ENCODE data around the gene RPL18A. TPM values are rescaled to one million over a fixed set of nuclear protein-coding genes. Genes with fewer than 3 reads are reported as not detected.

The RPL18A gene
- total and polyA plus RNA-seq, 4 donors = 422 to 1,388 (median 949) TPM

DNA sequence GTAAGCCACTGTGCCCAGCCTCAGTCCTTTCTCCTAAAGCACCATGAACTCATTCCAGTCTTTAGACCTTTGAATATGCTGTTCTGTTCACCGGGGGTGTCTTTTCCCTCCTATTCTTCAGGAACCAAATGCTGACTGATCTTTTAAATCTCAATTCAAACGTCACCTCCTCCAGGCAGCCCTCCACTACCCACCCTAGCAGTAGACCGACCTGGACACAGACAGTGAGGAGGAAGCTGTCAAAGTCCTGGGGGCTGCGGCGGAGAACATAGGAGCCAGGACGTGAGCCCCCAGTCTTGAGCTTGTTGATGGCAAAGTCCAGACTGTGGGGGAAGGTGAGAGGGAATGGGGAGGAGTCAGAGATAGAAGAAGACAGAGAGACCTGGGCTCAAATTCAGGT lies 19.7 kb upstream of the RPL18A start:
- H3K36me3 ChIP-seq (ENCODE audit: control insufficient read depth, insufficient read depth, low read length) = peaks cover 6% of the 10 kb centered on the region
- H3K27ac ChIP-seq (ENCODE audit: low read depth, low read length) = no peak overlapping the region

DNA sequence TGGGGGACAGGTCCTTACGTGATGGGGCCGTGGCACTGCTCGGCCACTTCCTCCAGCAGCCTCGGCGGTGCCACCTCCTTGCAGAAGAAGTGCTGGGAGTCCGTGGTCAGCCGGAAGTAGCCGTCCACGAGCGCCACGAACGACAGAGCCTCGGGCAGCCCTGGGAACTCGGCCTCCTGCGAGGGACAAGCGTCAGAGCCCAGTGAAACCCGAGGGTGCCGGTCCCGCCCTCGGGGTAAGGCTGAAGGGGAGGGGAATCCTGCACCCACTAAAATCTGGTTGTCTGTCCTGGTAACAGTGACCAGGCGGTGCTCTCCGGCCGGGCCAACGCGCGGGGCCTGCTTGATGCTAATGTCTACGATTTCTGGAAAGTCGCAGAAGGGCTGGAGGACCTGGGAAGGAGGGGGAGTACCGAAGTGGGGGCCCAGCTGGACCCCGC lies 18.3 kb upstream of the RPL18A start:
- Histone ChIP-seq H3K4me1 (ENCODE audit: control insufficient read depth, insufficient read depth, low read length) (peaks cover 23% of the 10 kb centered on the region), H3K27ac (ENCODE audit: low read depth, low read length) (no peak overlapping the region), H3K36me3 (ENCODE audit: control insufficient read depth, insufficient read depth, low read length) (peaks cover 6% of the 10 kb centered on the region), H3K4me3 (ENCODE audit: low read depth, low read length) (peak overlapping the region; percentile 31), H3K27me3 (ENCODE audit: control insufficient read depth, insufficient read depth, low read length) (peaks cover 9% of the 10 kb centered on the region), H3K9me3 (ENCODE audit: control insufficient read depth, insufficient read depth, low read length) (no peaks in the 10 kb centered on the region)
- 9% methylated on average over 27 of the region's 30 CpGs for WGBS (ENCODE audit: insufficient coverage)
- peak in 1 of 6 donors; percentile 9 for DNase-seq (ENCODE audit: low read depth in 4 of 6, low spot score in 6 of 6)

More for the DNA sequence above, 19.7 kb upstream of the RPL18A start:
- no peaks in the 10 kb centered on the region for H3K9me3 ChIP-seq (ENCODE audit: control insufficient read depth, insufficient read depth, low read length)
- DNase-seq (ENCODE audit: low read depth in 4 of 6, low spot score in 6 of 6) = no peak
- H3K27me3 ChIP-seq (ENCODE audit: control insufficient read depth, insufficient read depth, low read length) = peaks cover 9% of the 10 kb centered on the region
- WGBS (ENCODE audit: insufficient coverage) = 67% methylated on average over 2 of the region's 6 CpGs
- no peak overlapping the region for H3K4me3 ChIP-seq (ENCODE audit: low read depth, low read length)
- peaks cover 23% of the 10 kb centered on the region for H3K4me1 ChIP-seq (ENCODE audit: control insufficient read depth, insufficient read depth, low read length)

DNA sequence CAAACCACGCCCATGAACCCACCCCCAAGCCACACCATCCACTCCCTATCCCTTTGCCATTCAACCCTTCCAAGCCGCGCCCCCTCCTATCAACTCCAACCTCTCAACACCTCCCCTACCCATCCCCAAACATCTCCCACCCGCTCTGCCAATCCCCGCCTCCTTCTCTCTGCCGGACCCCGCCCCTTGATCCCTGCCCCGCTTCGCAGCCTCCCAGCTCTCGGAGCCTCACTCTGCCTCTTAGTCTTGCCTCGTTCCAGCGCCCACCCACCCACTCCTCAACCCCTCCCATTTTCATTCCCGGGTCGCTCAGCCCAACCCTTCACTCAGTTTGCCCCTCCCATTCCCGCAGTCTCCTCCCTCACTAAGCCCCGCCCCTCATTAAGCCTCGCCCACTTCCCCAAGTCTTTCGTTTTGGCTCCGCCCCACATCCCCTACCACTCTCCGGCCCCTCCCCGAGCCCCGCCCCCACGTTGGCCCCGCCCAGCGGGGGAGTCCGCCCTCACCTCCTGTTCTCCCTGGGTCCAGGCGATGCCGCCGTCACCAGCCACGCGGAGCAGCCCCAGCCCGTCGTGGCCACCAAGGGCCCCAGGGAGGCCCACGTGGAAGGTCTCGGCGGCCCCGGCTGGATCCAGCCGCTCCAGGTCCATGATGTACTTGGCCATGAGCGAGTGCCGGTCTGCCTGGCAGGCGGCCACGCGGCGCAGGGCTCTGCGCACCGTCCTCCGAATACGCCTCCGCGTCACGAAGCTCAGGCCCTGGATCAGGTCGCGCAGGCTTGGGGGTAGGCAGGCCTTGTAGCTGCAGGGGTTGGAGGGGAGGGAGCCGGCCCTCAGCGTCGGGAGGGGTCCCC lies 17.7 kb upstream of the RPL18A start:
- Histone ChIP-seq H3K4me1 (ENCODE audit: control insufficient read depth, insufficient read depth, low read length) (peaks cover 26% of the 10 kb centered on the region), H3K9me3 (ENCODE audit: control insufficient read depth, insufficient read depth, low read length) (no peaks in the 10 kb centered on the region), H3K4me3 (ENCODE audit: low read depth, low read length) (peak overlapping the region; percentile 31), H3K27me3 (ENCODE audit: control insufficient read depth, insufficient read depth, low read length) (peaks cover 9% of the 10 kb centered on the region), H3K36me3 (ENCODE audit: control insufficient read depth, insufficient read depth, low read length) (peaks cover 6% of the 10 kb centered on the region), H3K27ac (ENCODE audit: low read depth, low read length) (no peak overlapping the region)
- peak; percentile 70 to 98 (median 86) for DNase-seq (ENCODE audit: low read depth in 4 of 6, low spot score in 6 of 6)
- WGBS (ENCODE audit: insufficient coverage) = 6% methylated on average over 49 of the region's 56 CpGs

DNA sequence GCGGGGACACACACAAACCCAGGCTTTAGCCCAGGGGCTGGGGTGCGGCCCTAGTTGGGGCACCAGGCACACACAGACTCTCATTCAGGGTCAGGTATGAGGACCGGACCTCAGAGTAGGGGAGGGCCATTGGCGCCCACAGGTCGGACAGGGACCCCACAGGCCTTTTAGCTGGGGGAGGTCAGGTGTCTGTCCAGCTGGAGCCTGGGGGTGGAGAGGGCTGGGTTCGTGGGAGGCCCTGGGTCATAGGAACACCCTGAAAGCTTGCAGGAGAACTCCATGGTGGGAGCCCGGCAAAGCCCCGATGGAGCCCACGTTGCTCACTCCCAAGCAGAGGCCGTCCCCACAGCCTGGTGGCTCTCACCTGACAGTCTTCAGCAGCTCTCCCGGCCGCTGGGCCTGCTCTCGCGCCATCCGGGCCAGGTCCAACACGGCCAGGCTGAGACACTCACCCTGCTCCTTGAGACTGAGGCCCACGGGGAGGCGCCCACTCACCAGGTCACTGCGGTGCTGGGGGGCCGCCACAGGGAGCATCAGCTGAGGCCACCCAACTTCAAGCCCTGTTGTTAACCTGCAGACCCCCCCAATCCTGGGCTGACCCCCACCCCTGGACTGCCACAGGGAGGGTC lies 16.9 kb upstream of the RPL18A start:
- 64% methylated on average over 19 of the region's 20 CpGs for WGBS (ENCODE audit: insufficient coverage)
- Histone ChIP-seq H3K27ac (ENCODE audit: low read depth, low read length) (no peak overlapping the region), H3K9me3 (ENCODE audit: control insufficient read depth, insufficient read depth, low read length) (no peaks in the 10 kb centered on the region), H3K36me3 (ENCODE audit: control insufficient read depth, insufficient read depth, low read length) (peaks cover 6% of the 10 kb centered on the region), H3K4me3 (ENCODE audit: low read depth, low read length) (peak overlapping the region; percentile 26), H3K27me3 (ENCODE audit: control insufficient read depth, insufficient read depth, low read length) (peaks cover 9% of the 10 kb centered on the region), H3K4me1 (ENCODE audit: control insufficient read depth, insufficient read depth, low read length) (peaks cover 32% of the 10 kb centered on the region)
- DNase-seq (ENCODE audit: low read depth in 4 of 6, low spot score in 6 of 6) = no peak

DNA sequence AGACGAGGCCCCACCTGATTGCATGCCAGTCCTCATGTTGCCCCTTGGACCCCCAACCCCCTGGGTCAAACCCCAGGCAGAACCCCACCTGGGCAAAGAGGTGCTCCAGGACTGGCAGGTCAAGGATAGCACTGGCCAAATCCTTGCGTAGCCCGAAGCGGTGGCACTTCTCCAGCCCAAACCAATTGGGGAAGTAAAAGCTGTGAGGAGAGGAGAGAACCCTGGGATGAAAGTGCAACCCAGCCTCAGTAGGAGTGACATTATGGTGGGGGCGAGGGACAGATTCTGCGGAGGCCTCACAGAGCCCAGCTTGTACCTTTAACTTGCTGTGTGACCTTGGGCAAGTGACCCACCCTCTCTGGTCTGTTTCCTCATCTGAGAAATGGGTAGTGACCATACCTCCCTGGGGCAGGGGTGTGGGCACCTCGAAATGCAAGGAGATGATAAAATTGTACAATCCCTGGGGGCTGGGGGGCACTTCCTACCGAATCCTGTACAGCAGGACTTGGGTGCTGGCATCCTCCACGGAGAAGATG lies 16.4 kb upstream of the RPL18A start:
- Histone ChIP-seq H3K27me3 (ENCODE audit: control insufficient read depth, insufficient read depth, low read length) (peaks cover 9% of the 10 kb centered on the region), H3K4me3 (ENCODE audit: low read depth, low read length) (no peak overlapping the region), H3K36me3 (ENCODE audit: control insufficient read depth, insufficient read depth, low read length) (peaks cover 6% of the 10 kb centered on the region), H3K4me1 (ENCODE audit: control insufficient read depth, insufficient read depth, low read length) (peaks cover 36% of the 10 kb centered on the region), H3K27ac (ENCODE audit: low read depth, low read length) (no peak overlapping the region), H3K9me3 (ENCODE audit: control insufficient read depth, insufficient read depth, low read length) (no peaks in the 10 kb centered on the region)
- WGBS (ENCODE audit: insufficient coverage) = 90% methylated on average over 9 of the region's 9 CpGs
- no peak for DNase-seq (ENCODE audit: low read depth in 4 of 6, low spot score in 6 of 6)

DNA sequence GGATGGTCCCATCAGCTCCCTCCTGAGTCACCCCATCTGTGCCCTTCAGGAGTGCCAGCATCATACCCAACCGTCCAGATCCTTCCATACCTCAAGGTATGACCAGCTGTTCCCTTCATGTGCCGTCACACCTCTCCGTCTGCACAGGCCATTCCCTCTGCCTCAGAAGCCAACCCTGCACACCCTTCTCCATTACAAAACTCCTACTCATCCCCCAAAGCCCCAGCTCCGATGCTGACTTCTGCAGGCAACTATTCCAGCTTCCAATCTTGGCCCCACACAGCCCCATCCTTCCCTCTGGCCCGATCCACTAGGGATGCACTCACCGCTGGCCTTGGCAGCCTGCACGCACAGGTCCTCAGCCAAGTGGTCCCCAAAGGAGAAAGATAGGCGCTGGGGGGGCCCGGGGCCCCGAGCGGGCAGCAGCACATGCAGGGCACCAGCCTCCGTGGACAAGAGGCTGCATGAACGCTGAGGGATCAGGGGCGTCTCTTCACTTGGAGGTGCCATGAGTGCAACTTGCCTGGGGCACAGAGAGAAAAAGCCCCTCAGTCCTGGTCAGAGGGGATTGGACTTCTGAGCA lies 15.7 kb upstream of the RPL18A start:
- H3K9me3 ChIP-seq (ENCODE audit: control insufficient read depth, insufficient read depth, low read length) = no peaks in the 10 kb centered on the region
- H3K27ac ChIP-seq (ENCODE audit: low read depth, low read length) = no peak overlapping the region
- H3K4me3 ChIP-seq (ENCODE audit: low read depth, low read length) = no peak overlapping the region
- H3K36me3 ChIP-seq (ENCODE audit: control insufficient read depth, insufficient read depth, low read length) = peaks cover 6% of the 10 kb centered on the region
- 82% methylated on average over 14 of the region's 14 CpGs for WGBS (ENCODE audit: insufficient coverage)
- peaks cover 9% of the 10 kb centered on the region for H3K27me3 ChIP-seq (ENCODE audit: control insufficient read depth, insufficient read depth, low read length)
- peaks cover 39% of the 10 kb centered on the region for H3K4me1 ChIP-seq (ENCODE audit: control insufficient read depth, insufficient read depth, low read length)
- no peak for DNase-seq (ENCODE audit: low read depth in 4 of 6, low spot score in 6 of 6)

DNA sequence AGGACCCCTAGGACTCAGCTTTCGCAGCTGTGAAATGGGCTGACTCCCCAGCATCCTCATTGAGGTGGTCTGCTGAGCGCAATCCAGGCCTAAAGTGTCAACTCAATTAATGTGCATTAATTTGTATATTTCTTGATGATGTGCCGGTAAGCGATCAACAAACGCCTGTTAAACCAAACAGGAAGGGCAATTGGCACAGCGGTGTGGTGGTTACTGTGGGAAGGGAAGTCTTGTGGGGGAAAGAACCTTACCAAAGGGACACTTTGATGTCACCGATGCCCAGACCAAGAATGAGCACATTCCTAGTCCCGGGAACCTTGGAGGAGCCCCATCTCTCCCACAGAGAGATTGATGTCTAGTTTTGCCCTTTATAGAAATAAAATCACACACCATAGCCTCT lies 13.6 kb upstream of the RPL18A start:
- DNase-seq (ENCODE audit: low read depth in 4 of 6, low spot score in 6 of 6) = no peak
- Histone ChIP-seq H3K27me3 (ENCODE audit: control insufficient read depth, insufficient read depth, low read length) (peaks cover 6% of the 10 kb centered on the region), H3K27ac (ENCODE audit: low read depth, low read length) (no peak overlapping the region), H3K9me3 (ENCODE audit: control insufficient read depth, insufficient read depth, low read length) (no peaks in the 10 kb centered on the region), H3K36me3 (ENCODE audit: control insufficient read depth, insufficient read depth, low read length) (peaks cover 6% of the 10 kb centered on the region), H3K4me1 (ENCODE audit: control insufficient read depth, insufficient read depth, low read length) (peaks cover 37% of the 10 kb centered on the region), H3K4me3 (ENCODE audit: low read depth, low read length) (no peak overlapping the region)
- WGBS (ENCODE audit: insufficient coverage) = 100% methylated on average over 2 of the region's 8 CpGs

DNA sequence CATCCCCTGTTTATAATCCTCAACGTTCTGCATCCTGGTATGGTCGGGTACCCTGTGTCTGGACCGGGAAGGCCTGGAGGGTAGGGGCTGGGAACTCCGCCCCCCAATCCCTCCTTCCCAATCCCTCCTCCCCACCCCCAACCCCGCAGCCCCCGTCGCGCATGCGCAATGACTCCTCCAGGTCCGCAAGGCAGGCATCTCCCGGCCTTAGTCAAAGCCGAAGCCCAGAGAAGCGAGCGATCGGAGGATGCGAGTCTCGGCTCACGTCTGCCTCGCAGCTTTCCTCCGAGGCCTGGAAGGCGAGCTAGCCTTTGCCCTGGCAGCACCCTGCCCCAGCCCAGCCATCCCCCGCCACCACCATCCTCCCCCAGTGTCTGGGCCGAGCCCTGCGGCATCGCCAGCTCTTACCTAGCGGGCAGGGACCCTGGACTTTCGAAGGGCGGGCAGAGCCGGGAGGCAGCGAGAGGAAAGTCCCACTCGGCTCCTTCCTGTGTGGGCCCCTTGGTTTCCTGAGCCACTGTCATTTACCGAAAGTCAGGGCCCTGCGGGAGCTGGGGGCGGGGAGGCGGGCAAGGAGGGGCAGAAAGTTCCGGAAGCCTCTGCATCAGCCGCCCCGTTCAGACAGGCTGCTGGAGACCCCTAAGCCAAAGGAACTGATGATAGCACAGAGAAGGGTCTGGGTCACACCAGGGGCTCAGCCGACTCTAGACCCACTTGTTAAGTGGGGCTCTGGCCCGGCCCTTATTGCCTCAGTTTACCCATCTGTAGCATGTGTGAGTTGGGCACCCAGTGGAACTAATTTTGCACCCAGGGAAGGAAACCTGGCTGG lies 12.0 kb upstream of the RPL18A start, which contains the start of gene JAK3:
Gene JAK3, minus strand, starts transcription at position 445 of the 829 bp plus-strand sequence. CDS start 3,565 bp downstream, outside the sequence.
- peak in 5 of 6 donors; percentile 72 to 97 (median 81) for DNase-seq (ENCODE audit: low read depth in 4 of 6, low spot score in 6 of 6)
- Histone ChIP-seq H3K4me3 (ENCODE audit: low read depth, low read length) (peak within 1 kb of the TSS; percentile 22), H3K27me3 (ENCODE audit: control insufficient read depth, insufficient read depth, low read length) (no peaks in the 10 kb centered on the region), H3K27ac (ENCODE audit: low read depth, low read length) (no peak within 1 kb of the TSS), H3K4me1 (ENCODE audit: control insufficient read depth, insufficient read depth, low read length) (peaks cover 21% of the 10 kb centered on the region), H3K9me3 (ENCODE audit: control insufficient read depth, insufficient read depth, low read length) (no peaks in the 10 kb centered on the region), H3K36me3 (ENCODE audit: control insufficient read depth, insufficient read depth, low read length) (peaks cover 3% of the 10 kb centered on the region)
- 8% methylated on average over 29 of the region's 40 CpGs for WGBS (ENCODE audit: insufficient coverage)
